Activated B cell treated with CpG ODN at 0.5 μM for 24 hours (primary cell): ENCODE measurements around the gene RPA3. TPM values are rescaled to one million over a fixed set of nuclear protein-coding genes. Genes with fewer than 3 reads are reported as not detected.

Experiments used
- ATAC-seq: fragments of 200-7000 bp; cut with Tn5 transposase; one replicate; pipeline ENCODE4 v1.10.0; 2021; ENCODE audit warnings: low read depth, mild to moderate bottlenecking, moderate library complexity
- CTCF ChIA-PET: fragments of 350-600 bp; sonication (Branson Sonifier 250); formaldehyde crosslinking; loops from one replicate; lab custom pipeline; 2021; ENCODE audit warnings: antibody characterized with exemption; lab: Charles Lee
- POLR2A ChIA-PET: fragments of 350-600 bp; sonication (Branson Sonifier 250); formaldehyde crosslinking; loops from one replicate; lab custom pipeline; 2021; ENCODE audit warnings: antibody characterized with exemption; lab: Charles Lee
- DNase-seq: peaks from one replicate; pipeline ENCODE4 v3.0.0; 2022
- H3K27ac Mint-ChIP-seq: one replicate; pipeline ENCODE4 v1.8.0; 2020; ENCODE audit warnings: mixed read lengths
- H3K27me3 Mint-ChIP-seq: one replicate; pipeline ENCODE4 v1.8.0; 2021; ENCODE audit warnings: mixed read lengths
- H3K36me3 Mint-ChIP-seq: one replicate; pipeline ENCODE4 v1.8.0; 2021; ENCODE audit warnings: low read depth, mixed read lengths
- H3K4me1 Mint-ChIP-seq: one replicate; pipeline ENCODE4 v1.8.0; 2021; ENCODE audit warnings: mixed read lengths
- H3K4me3 Mint-ChIP-seq: one replicate; pipeline ENCODE4 v1.8.0; 2020; ENCODE audit warnings: mild to moderate bottlenecking, mixed read lengths
- H3K9me3 Mint-ChIP-seq: one replicate; pipeline ENCODE4 v1.8.0; 2020; ENCODE audit warnings: mixed read lengths
- CTCF ChIP-seq: fragments of 200-600 bp; IDR thresholded peaks from one replicate; pipeline ENCODE4 v1.8.0; 2022; ENCODE audit warnings: antibody characterized with exemption, mild to moderate bottlenecking
- intact Hi-C: fragments of 100-400 bp; cut with micrococcal nuclease; formaldehyde crosslinking; loops from one replicate; pipeline ENCODE4 v1.15.1; 2024
- total RNA-seq: library from RNA; stranded (reverse); gene quantifications from 2 replicates; pipeline ENCODE4 v1.2.3, GENCODE V29; 2022

RPA3 gene
- total RNA-seq, 1 donor from 2014 or later, result 64.9 TPM

GRCh38 chr7:7704867-7705266, 13.5 kb downstream of the RPA3 start:
- Mint-ChIP-seq H3K4me3 (no peak overlapping the region), H3K4me1 (peaks cover 51% of the 10 kb centered on the region), H3K9me3 (no peaks in the 10 kb centered on the region), H3K27ac (peak overlapping the region; percentile 2), H3K27me3 (no peaks in the 10 kb centered on the region), H3K36me3 (peaks cover 3% of the 10 kb centered on the region)
- CTCF ChIA-PET, result no interaction called here
- intact Hi-C loops, result loop anchor here (5.0 kb wide), 1 partner anchor 37 kb away; no protein-coding TSS in a partner anchor
- POLR2A ChIA-PET, result no interaction called here
- ATAC-seq (no peak), DNase-seq (no peak)
- no peak for TF ChIP-seq CTCF

GRCh38 chr7:7703427-7703826, 15.0 kb downstream of the RPA3 start:
- H3K4me3 Mint-ChIP-seq, result no peak overlapping the region
- DNase-seq (no peak), ATAC-seq (no peak)
- peaks cover 52% of the 10 kb centered on the region for H3K4me1 Mint-ChIP-seq
- POLR2A ChIA-PET, result no interaction called here
- TF ChIP-seq CTCF, result no peak
- CTCF ChIA-PET, result interaction anchor here (1.2 kb wide), 1 partner anchor 22 kb away, joined by 4 read pairs; no protein-coding TSS in a partner anchor
- H3K27me3 Mint-ChIP-seq, result no peaks in the 10 kb centered on the region
- intact Hi-C loops, result no loop called here
- H3K36me3 Mint-ChIP-seq, result peaks cover 3% of the 10 kb centered on the region
- H3K27ac Mint-ChIP-seq, result no peak overlapping the region
- no peaks in the 10 kb centered on the region for H3K9me3 Mint-ChIP-seq

DNA sequence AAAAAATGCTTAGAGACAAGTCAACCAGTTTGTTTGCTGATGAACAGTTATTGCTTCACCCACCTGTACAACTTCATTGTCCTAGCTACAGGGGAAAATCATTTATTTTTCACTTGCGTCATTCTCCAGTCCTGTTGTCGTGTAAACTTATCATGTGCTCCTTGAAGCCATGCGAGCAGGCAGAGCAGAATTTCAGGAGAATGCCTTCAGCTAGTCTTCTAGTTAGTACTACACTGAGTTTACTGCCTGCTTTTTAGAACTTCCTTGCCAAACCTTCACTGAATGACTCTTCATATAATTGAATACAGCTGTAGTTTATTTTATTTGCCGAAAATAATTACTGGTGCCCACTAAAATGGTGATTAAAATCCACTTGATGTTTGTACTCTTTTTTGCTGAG, 15.6 kb downstream of the RPA3 start:
- no peak for TF ChIP-seq CTCF
- ATAC-seq (no peak), DNase-seq (no peak)
- CTCF ChIA-PET, result interaction anchor here (1.2 kb wide), 1 partner anchor 22 kb away, joined by 4 read pairs; no protein-coding TSS in a partner anchor
- Mint-ChIP-seq H3K4me3 (no peak overlapping the region), H3K4me1 (peaks cover 52% of the 10 kb centered on the region), H3K27me3 (no peaks in the 10 kb centered on the region), H3K27ac (no peak overlapping the region), H3K36me3 (peaks cover 3% of the 10 kb centered on the region), H3K9me3 (no peaks in the 10 kb centered on the region)
- intact Hi-C loops, result no loop called here
- POLR2A ChIA-PET, result no interaction called here

DNA sequence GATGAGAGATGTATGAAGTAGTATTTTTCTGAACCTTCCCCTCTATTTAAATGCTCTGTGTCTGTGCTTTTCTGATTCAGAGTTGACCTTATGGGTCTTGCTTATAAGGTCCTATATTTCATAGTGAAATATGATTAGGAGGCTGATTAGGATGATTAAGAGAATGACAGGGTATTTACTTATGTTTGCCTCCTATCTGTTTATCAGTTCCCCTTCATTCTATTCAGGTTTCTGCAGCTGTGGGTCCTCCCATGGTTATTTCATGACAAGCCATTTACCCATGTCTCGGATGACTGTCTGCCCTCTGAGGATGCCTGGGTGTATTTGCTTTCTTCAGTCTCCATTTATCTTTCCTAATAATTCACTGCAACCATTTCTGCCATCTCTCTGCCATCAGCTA, 16.9 kb downstream of the RPA3 start:
- no peak overlapping the region for H3K27ac Mint-ChIP-seq
- no peak for TF ChIP-seq CTCF
- no peaks in the 10 kb centered on the region for H3K27me3 Mint-ChIP-seq
- intact Hi-C loops, result no loop called here
- DNase-seq (no peak), ATAC-seq (no peak)
- ChIA-PET CTCF (no interaction called here), POLR2A (no interaction called here)
- peaks cover 52% of the 10 kb centered on the region for H3K4me1 Mint-ChIP-seq
- H3K4me3 Mint-ChIP-seq, result no peak overlapping the region
- peaks cover 6% of the 10 kb centered on the region for H3K36me3 Mint-ChIP-seq
- H3K9me3 Mint-ChIP-seq, result no peaks in the 10 kb centered on the region

- H3K4me3 Mint-ChIP-seq, result peak overlapping the region; percentile 52
- TF ChIP-seq CTCF, result no peak
- peaks cover 12% of the 10 kb centered on the region for H3K36me3 Mint-ChIP-seq
- H3K4me1 Mint-ChIP-seq, result peaks cover 41% of the 10 kb centered on the region
- CTCF ChIA-PET, result no interaction called here
- intact Hi-C loops, result no loop called here
- POLR2A ChIA-PET, result no interaction called here
- ATAC-seq, result no peak
- H3K27me3 Mint-ChIP-seq, result no peaks in the 10 kb centered on the region
- no peak overlapping the region for H3K27ac Mint-ChIP-seq
- no peaks in the 10 kb centered on the region for H3K9me3 Mint-ChIP-seq
- DNase-seq, result no peak
These were observed 18.4 kb downstream of the RPA3 start for GRCh38 chr7:7699970-7700369.
